GM12878 (cell line): ENCODE results near the gene LTK. TPM values are rescaled to one million over a fixed set of nuclear protein-coding genes. Genes with fewer than 3 reads are reported as not detected.
A peak's percentile ranks its signal among the peaks of the same experiment; 100 is the strongest.

Source experiments
- ASH2L ChIP-seq: fragments of 300-600, 200-600 bp; sonication (generic); IDR thresholded peaks from 2 replicates; pipeline ENCODE4 v1.6.1; 2017; ENCODE audit warnings: low read depth, mild to moderate bottlenecking, borderline replicate concordance
- CHD2 ChIP-seq: IDR thresholded peaks from 2 replicates; pipeline ENCODE4 v1.6.1; 2011; ENCODE audit warnings: low read depth, low read length, improper control_type of control experiment, borderline replicate concordance
- CHD4 ChIP-seq: fragments of 200-600 bp; sonication (generic); IDR thresholded peaks from 2 replicates; pipeline ENCODE4 v1.6.1; 2016; ENCODE audit warnings: mild to moderate bottlenecking
- FOXM1 ChIP-seq: IDR thresholded peaks from 2 replicates; pipeline ENCODE4 v1.6.1; 2012; ENCODE audit warnings: low read depth, mild to moderate bottlenecking, inconsistent platforms, low read length, moderate library complexity
- GABPA ChIP-seq: IDR thresholded peaks from 2 replicates; pipeline ENCODE4 v1.6.1; 2014; ENCODE audit warnings: antibody characterized with exemption, low read depth, mild to moderate bottlenecking, inconsistent platforms
- IKZF2 ChIP-seq, 2 experiments: fragments of 450-650 bp; IDR thresholded peaks; 2 replicates each; pipeline ENCODE4 v1.6.1; 2017; ENCODE audit warnings: mild to moderate bottlenecking in 2 of 2, moderate library complexity in 2 of 2
- IRF5 ChIP-seq: fragments of 450-650 bp; IDR thresholded peaks from 2 replicates; pipeline ENCODE4 v1.6.1; 2017; ENCODE audit warnings: borderline replicate concordance
- MEF2A ChIP-seq: IDR thresholded peaks from 2 replicates; pipeline ENCODE4 v1.6.1; 2011; ENCODE audit warnings: low read depth, mild to moderate bottlenecking, low read length, moderate library complexity; ENCODE audit not compliant: insufficient read depth
- MTA2 ChIP-seq: fragments of 450-650 bp; IDR thresholded peaks from 2 replicates; pipeline ENCODE4 v1.6.1; 2016; ENCODE audit warnings: low read depth, mild to moderate bottlenecking, moderate library complexity
- NFXL1 ChIP-seq: fragments of 450-650 bp; IDR thresholded peaks from 2 replicates; pipeline ENCODE4 v1.6.1; 2017; ENCODE audit warnings: antibody characterized with exemption, mild to moderate bottlenecking, borderline replicate concordance
- SRF ChIP-seq, 2 experiments: IDR thresholded peaks; 2 replicates each; pipeline ENCODE4 v1.6.1; 2011; ENCODE audit warnings: low read depth in 2 of 2, low read length in 2 of 2, mild to moderate bottlenecking in 1 of 2, moderate library complexity in 1 of 2
- TCF12 ChIP-seq: IDR thresholded peaks from 2 replicates; pipeline ENCODE4 v1.6.1; 2011; ENCODE audit warnings: low read depth, mild to moderate bottlenecking, low read length
- USF2 ChIP-seq: IDR thresholded peaks from 2 replicates; pipeline ENCODE4 v1.6.1; 2011; ENCODE audit warnings: low read depth, low read length, improper control_type of control experiment, borderline replicate concordance
- YY1 ChIP-seq: IDR thresholded peaks from 2 replicates; pipeline ENCODE4 v1.6.1; 2011; ENCODE audit warnings: low read depth, mild to moderate bottlenecking, low read length
- ZBED1 ChIP-seq: IDR thresholded peaks from 2 replicates; pipeline ENCODE4 v1.6.1; 2016; ENCODE audit warnings: borderline replicate concordance
- ZNF622 ChIP-seq: fragments of 450-650 bp; IDR thresholded peaks from 2 replicates; pipeline ENCODE4 v1.6.1; 2017; ENCODE audit warnings: mild to moderate bottlenecking, inconsistent platforms
- ZNF687 ChIP-seq: fragments of 450-650 bp; IDR thresholded peaks from 2 replicates; pipeline ENCODE4 v1.6.1; 2017; ENCODE audit warnings: mild to moderate bottlenecking, moderate library complexity
- polyA plus RNA-seq, 11 experiments: library from polyadenylated mRNA; depleted of rRNA in 4 of 11; unstranded in 6 of 11; stranded (reverse) in 5 of 11; fragments of >200 nt; fragmentation: Nextera tagmentation in 4 of 11; fragmentation: Illumina TruSeq in 1 of 11; extraction: Ambion mirVana in 4 of 11; extraction: Trizol in 1 of 11; gene quantifications; 1 replicate in 1 of 11; 2 replicates in 10 of 11; pipeline versions ENCODE4 v1.2.1 to v1.2.3, GENCODE V29; 2011 to 2016; ENCODE audit warnings: inconsistent platforms in 2 of 11, missing spikeins in 2 of 11, low read depth in 1 of 11
- total RNA-seq, 4 experiments: library from RNA; depleted of rRNA in 3 of 4; stranded (reverse); fragments of >200 nt in 3 of 4; fragmentation: Illumina TruSeq in 1 of 4; extraction: Trizol in 1 of 4; gene quantifications; 2 replicates each; pipeline versions ENCODE4 v1.2.1 to v1.2.3, GENCODE V29; 2013 to 2021
- TF ChIP-seq, protein P1 (sequence below): fragments of 450-650 bp; formaldehyde crosslinking; IDR thresholded peaks from 2 replicates; pipeline ENCODE4 v1.4.0; 2022; ENCODE audit warnings: mild to moderate bottlenecking, moderate library complexity
- TF ChIP-seq, protein P2 (sequence below): fragments of 450-650 bp; IDR thresholded peaks from 2 replicates; pipeline ENCODE4 v1.6.1; 2018; ENCODE audit warnings: borderline replicate concordance, mild to moderate bottlenecking; ENCODE audit not compliant: partially characterized antibody

Gene LTK
- total and polyA plus RNA-seq, 10 of the 15 experiments (the other 5 are each of a cell fraction or from before 2014, with no cell fraction given), result 0.07 to 0.80 (median 0.20) TPM; not detected in 1

- no peak for TF ChIP-seq ASH2L
- peak; percentile 63 for TF ChIP-seq GABPA
- peak; percentile 84 for TF ChIP-seq MEF2A
- TF ChIP-seq NFXL1, result no peak
- peak; percentile 54; the same call in 1 of the 2 replicates for TF ChIP-seq FOXM1
- no peak for TF ChIP-seq USF2
- TF ChIP-seq TCF12, result 0 out of 2 replicates have a peak, but pooled peaks have one; percentile 32
- TF ChIP-seq YY1, result no peak
- TF ChIP-seq ZBED1, result peak; percentile 81; the same call in 1 of the 2 replicates
- peak in 1 of 2 experiments; percentile 34; a peak in 1 of 4 replicates for TF ChIP-seq SRF (IDR thresholded peaks at IDR 0.05; ENCODE audit: low read depth in 2 of 2, low read length in 2 of 2)
- TF ChIP-seq, protein P1, sequence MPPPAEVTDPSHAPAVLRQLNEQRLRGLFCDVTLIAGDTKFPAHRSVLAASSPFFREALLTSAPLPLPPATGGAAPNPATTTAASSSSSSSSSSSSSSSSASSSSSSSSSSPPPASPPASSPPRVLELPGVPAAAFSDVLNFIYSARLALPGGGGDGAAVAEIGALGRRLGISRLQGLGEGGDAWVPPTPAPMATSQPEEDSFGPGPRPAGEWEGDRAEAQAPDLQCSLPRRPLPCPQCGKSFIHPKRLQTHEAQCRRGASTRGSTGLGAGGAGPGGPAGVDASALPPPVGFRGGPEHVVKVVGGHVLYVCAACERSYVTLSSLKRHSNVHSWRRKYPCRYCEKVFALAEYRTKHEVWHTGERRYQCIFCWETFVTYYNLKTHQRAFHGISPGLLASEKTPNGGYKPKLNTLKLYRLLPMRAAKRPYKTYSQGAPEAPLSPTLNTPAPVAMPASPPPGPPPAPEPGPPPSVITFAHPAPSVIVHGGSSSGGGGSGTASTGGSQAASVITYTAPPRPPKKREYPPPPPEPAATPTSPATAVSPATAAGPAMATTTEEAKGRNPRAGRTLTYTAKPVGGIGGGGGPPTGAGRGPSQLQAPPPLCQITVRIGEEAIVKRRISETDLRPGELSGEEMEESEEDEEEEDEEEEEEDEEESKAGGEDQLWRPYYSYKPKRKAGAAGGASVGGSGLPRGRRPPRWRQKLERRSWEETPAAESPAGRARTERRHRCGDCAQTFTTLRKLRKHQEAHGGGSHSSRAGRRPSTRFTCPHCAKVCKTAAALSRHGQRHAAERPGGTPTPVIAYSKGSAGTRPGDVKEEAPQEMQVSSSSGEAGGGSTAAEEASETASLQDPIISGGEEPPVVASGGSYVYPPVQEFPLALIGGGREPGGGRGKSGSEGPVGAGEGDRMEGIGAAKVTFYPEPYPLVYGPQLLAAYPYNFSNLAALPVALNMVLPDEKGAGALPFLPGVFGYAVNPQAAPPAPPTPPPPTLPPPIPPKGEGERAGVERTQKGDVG (CRISPR knock-in tag), result no peak
- TF ChIP-seq CHD2, result no peak
- no peak for TF ChIP-seq ZNF622
- TF ChIP-seq, protein P2, sequence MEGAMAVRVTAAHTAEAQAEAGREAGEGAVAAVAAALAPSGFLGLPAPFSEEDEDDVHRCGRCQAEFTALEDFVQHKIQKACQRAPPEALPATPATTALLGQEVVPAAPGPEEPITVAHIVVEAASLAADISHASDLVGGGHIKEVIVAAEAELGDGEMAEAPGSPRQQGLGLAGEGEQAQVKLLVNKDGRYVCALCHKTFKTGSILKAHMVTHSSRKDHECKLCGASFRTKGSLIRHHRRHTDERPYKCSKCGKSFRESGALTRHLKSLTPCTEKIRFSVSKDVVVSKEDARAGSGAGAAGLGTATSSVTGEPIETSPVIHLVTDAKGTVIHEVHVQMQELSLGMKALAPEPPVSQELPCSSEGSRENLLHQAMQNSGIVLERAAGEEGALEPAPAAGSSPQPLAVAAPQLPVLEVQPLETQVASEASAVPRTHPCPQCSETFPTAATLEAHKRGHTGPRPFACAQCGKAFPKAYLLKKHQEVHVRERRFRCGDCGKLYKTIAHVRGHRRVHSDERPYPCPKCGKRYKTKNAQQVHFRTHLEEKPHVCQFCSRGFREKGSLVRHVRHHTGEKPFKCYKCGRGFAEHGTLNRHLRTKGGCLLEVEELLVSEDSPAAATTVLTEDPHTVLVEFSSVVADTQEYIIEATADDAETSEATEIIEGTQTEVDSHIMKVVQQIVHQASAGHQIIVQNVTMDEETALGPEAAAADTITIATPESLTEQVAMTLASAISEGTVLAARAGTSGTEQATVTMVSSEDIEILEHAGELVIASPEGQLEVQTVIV, result no peak
- TF ChIP-seq ZNF687, result no peak
- TF ChIP-seq IRF5, result no peak
- TF ChIP-seq IKZF2 (IDR thresholded peaks at IDR 0.05), result peak; percentile 42 to 58; a peak in 3 of 4 replicates
- TF ChIP-seq CHD4, result no peak
- TF ChIP-seq MTA2, result no peak
These were observed 23.3 kb downstream of the LTK start (continued) for GRCh38 chr15:41490355-41490754.
